Activated CD4-positive, alpha-beta T cell treated with anti-CD3 and anti-CD28 coated beads for 48 hours (primary cell): Measurements from ENCODE around the gene GGCT.

Experiments
- DNase-seq: peaks from one replicate; pipeline ENCODE4 v3.0.0-alpha.2; 2020

Gene GGCT

GRCh38 chr7:30459591-30460245 is 44.9 kb downstream of the GGCT start:
- no peak for DNase-seq

GRCh38 chr7:30458311-30458710 is 46.3 kb downstream of the GGCT start:
- DNase-seq = no peak

DNA sequence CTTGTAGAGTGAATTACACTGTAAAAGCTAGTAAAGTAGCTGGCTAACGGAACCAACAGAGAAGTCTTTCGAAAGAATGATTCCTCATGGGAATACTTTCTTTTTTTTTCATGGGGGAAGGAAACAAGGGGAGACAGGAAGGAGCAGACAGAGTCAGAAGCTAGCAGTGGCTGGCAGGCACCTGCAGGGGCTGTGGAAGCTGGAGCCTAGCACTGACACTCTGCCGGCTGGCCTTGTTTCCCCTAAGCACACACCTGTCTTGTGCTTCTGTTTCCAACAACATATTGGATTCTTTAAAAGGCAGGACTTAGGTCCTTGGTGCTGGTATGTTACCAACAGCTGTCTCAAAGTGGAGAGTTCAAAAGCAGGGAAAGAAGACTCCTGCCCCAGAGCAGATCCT is 50.7 kb downstream of the GGCT start:
- no peak for DNase-seq

GRCh38 chr7:30453016-30453415 is 51.6 kb downstream of the GGCT start:
- DNase-seq = no peak

DNA sequence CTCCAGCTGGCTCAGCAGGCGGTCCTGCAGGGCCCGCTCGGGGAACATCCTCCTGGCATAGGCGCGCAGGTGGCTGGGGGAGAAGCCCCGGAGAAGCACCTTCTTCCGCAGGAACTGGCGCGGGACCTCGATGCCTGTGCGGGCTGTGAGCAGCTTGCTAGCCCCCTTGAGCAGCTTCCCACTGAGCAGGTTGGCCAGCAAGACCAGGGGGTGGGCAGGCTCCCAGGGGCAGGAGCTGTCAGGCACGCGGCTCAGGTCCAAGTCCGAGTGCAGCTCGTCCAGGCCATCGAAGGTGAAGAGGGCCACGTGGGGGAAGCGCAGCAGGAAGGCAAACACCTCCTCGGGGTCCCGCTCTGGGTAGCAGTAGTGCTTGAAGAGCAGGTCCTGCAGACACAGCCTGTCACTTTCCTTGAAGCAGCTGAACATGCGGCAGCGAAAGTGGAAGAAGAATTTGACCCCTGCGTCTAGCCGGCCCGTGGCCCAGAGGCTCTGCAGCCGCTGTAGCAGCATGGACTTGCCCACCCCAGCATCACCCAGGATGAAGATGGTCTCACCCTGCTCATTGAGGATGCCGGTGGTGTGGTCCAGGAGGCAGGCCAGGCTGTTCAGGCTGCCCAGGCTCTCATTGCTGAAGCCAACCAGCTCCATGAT is 52.2 kb downstream of the GGCT start:
- DNase-seq = no peak

GRCh38 chr7:30451539-30452279 is 52.9 kb downstream of the GGCT start:
- no peak for DNase-seq

DNA sequence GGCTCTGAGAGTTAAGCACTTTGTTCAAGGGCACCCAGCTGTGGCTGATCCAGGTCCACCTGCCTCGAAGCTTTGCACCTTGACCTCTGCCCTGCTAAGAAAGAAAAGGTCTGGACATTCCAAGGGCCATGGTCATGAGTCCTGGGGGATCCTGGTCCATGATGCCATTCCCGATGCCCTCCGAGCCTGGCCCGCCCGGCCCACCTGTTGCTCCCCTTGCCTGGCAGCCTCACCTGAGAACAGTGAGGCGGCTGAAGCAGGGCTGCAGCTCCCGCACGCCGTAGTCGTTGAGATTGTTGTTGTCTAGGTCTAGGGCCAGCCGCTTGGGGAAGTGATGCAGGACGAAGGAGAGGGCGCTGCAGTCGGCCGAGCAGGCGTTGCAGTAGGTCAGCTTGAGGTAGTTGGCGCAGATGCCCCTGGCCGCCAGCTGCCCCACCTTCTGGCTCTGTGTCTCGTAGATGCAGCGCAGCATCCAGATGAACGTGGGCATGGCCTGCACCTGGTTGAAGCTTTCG is 53.6 kb downstream of the GGCT start:
- no peak for DNase-seq

GRCh38 chr7:30450240-30450982 is 54.2 kb downstream of the GGCT start:
- DNase-seq = no peak

DNA sequence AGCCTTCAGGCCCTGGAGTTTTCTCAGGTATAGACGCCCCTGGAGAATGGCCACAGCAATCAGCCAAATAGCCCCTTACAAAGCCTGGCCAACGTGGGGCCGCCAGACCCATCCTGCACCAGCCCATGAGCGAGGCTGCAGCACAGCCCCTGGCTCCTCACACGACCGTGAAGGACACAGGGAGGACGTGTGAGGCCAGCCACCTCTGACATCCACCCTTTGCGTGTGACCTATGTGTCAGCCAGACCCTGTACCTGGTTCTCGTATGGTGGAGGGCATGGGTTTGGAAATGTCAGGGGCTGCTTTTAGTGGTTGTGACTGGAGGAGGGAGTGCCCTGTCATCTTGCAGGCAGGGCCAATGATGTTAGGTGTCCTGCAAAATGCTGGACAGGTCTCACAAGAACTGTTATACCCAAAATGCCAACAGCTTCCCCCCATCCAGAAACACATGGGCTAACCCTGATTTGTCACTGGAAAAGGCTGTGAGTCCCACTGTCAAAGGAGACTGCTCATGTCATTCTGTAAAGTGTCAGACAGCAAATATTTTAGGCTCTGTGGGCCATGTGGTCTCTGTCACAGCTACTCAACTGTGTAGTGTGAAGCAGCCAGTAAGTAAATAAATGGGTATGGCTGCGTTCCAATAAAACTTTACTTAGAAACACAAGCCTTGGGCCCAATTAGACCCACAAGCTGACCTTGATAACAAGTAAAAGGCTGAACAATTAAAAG is 56.0 kb downstream of the GGCT start:
- DNase-seq = no peak

- DNase-seq = no peak
Measured at GRCh38 chr7:30447466-30447865, 57.2 kb downstream of the GGCT start.
